NCI-H1048 (cell line): ENCODE results near the gene FOXP1.

ENCODE experiments used
- DNase-seq: peaks from one replicate; lab custom pipeline; 2025; lab: John Stamatoyannopoulos, UW

The FOXP1 gene

DNA sequence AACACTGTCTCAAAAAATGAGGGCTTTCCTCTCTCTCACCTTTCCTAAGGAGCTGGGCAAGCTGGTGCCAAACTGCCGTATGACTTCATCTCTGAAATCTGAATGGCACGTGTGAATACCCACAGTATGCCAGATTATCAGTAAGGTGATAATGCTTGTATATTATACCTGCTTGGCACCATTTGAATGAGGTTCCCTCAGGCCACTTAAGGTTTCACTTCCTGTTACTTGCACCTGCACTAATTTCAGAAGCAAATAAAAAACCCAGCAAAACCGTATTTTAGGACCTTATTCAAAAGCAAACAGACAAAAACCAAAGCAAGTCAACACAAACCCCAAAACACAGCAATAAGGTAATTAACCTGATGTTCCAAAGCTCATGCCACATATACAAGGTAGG lies 19.7 kb downstream of the FOXP1 start:
- DNase-seq, result no peak

DNA sequence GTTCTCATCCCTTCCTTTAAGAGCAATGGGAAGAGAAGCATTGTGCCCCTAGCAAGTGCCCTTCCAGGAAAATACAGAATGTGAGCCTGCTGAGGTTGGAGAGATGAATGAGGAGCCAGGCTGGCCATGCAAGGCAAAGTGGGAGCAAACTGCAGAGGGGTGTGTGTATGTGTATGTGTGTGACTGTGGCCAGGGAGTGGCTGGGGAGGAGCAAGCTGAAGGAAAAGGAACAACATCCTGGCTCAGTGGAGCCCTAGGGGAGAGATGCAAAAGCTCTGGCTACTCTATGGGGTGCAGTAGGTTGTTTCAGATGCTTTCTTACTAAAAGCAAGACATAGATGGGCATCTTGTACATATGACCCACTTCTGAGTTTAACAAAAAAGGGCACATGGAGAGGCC lies 20.6 kb downstream of the FOXP1 start:
- DNase-seq, result no peak

DNA sequence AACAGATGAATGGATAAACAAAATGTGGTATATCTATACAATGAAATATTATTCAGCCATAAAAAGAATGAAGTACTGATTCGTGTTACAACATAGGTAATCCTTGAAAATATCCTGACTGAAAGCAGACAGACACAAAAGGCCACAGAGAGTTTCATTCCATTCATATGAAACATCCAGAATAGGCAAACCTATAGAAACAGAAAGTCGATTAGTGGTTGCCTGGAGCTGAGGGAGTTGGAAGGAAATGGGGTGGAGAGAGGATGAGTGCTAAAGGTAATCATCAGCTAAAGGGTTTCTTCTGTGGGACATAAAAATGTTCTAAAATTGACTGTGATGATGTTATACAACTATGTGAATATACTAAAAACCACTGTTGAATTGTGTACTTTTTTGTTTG lies 22.9 kb downstream of the FOXP1 start:
- DNase-seq, result no peak

DNA sequence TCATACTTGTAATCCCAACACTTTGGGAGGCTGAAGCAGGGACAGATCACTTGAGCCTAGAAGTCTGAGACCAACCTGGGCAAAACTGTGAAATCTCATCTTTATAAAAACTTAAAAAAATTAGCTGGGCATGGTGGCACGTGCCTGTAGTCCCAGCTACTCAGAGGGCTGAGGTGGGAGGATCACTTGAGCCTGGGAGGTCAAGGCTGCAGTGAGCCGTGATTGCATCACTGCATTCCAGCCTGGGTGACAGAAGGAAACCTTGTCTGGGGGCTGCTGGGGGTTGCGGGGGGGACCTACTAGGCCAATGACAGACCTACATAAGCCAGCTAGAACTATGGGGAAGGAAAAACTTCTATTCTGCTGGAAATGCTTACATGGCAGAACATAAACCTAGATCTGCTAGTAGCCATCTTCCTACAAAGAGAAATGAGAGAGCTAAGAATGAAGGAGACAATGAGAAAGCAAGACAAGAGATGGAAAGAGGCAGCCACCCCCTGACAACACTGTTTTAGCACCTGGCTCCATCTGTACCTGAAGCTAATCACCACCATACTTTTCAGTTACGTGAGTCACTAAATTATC lies 23.9 kb downstream of the FOXP1 start:
- DNase-seq, result no peak

DNA sequence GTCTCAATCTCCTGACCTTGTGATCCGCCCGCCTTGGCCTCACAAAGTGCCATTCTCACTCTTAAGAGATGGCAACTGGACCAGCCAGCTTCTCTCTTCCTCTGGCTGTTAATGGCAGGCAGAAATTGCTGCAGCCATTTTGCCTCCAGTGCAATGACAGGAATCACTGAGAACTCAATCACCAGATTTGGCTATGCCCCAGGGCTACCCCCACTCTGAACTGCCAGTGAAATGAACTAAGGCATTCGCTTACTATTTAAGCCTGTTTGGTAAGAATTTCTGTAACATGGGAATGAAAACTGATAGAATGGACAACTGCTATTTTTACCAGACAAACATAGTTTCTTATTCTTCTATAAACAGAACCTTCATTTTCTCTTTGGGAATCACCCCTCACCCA lies 24.5 kb downstream of the FOXP1 start:
- DNase-seq, result no peak

DNA sequence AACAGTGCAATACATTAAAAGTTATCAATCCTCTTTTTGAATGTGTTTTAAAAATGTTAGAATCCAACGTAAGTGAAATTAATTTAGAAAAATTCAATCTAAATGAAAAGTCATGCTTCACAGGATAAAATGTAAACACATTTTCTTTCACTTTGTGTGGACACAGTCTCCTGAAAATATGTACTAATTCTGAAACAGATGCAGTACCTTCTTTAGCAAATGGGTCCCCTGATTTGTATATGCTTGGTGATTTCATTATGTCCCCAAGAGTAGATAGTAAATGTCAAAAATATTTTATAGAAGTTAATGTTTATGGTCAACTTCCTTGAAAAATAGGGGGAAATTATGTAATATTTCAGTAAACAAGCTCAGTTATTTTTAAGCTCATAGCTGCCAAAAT lies 28.9 kb downstream of the FOXP1 start:
- no peak for DNase-seq

DNA sequence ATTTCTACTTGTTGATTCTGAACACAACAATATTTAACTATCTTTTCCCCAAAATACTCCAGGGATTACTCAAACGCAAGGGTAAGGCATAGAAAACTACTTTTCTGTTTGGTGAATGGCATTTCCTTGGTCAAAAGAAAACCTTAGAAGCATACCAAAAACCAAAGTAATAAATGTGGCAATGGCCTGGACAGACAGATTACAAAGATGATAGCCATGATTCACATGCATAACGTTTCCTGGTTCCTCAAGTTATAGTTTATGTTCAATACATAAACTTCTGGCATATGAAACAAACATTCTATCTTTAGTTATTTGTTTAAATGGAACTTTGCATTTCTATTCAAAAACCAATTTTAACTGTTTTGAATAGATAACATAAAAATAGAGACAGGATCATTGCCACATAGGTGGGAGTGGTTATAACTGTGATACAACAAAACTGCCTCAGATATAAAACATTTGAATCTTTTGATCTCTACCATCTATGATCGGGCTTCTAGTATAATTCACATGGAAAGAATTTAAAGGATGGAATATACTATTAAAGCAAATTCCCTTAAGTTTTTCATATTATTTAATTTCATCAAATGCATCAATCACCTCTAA lies 32.1 kb downstream of the FOXP1 start:
- DNase-seq, result peak; percentile 59

DNA sequence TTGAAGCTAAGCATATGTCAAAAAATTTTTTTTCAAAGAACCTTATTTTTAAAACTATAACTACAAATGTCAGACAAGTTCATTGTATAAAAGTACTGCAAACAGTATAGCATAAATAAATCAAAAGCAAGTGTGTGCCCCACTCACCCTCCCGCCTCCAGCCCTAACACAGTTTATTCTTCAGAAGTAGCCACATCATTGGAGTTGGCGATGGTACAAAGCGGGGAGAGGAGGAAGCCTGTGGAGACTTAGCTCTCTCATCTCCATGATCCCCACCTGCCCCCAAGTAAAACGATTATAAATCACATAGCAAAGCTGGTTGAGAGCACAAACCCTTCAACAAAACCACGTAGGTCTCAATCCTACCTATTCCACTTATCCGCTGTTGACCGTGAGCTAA lies 33.6 kb downstream of the FOXP1 start:
- DNase-seq, result no peak

DNA sequence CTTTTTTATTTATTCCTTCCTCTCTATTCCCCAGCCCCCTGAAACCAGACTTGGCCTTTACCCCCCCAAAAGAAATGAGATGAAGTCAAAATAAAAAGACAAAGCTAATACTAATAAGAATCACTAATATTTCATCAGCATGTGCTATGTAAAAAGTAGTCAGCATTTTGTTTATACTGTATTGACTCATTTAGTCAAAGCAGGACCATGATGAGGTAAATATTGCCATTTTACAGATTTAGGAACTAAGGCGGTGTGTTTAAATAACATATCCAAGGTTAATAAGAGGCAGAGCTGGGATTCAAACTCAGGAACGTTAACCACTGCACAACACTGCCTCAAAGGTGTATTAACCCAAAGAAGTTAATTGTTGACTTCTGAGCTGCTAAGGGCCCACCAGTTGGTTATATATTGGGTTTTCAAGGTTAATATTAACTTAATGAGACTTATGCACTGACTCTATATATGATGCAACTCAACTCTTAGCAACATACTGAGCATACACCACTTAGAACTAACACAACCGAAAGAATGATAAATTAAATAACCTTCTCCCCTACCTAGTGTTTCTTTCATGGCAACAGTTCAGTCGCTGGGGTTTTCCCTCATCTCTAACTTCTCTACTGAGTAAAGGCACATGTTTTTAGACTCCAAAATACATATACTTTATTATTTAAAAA lies 34.7 kb downstream of the FOXP1 start:
- DNase-seq, result no peak

DNA sequence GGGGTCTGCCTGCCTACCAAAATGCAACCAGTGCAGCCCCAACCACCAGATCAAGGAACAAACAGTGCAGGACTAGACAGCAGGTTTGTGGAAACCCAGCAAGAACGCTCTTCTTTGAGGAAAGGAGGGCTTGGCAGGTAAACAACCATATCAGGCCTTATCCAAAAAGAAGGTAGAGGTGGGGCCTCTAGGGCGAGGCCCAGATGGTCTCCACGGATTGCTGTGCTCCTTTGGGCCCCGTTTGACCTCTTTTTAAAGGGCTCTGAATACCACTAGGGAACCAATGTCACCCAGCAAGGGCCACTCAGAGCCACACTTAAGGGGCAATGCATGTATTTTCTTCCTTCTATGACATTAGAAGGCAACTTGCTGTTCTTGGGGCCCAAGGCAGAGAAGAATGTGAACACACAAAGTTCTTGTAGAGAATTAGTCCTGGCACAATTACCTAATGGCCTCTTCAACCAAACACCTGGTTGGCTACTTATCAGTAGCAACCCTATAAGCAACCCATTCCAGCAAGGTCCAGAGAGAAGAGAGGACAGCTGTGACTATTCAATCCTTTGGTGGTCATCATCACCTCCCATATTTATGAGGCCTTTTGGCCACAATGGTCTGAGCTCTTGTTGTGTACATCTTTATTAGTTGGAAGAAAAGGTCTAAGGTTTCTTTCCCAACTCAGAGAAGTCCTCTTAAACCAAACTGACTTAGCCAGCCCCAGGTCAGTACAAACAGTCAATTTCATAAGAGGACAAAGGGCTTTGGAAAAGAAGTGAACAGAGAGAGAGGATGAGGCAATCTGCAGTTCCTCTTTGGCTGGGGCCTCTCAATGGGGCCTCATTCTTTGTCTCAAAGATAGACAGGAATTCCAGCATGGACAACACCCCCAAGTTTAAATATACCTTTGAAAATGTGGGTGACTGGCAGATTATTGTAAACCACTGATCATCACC lies 36.0 kb downstream of the FOXP1 start:
- no peak for DNase-seq

DNA sequence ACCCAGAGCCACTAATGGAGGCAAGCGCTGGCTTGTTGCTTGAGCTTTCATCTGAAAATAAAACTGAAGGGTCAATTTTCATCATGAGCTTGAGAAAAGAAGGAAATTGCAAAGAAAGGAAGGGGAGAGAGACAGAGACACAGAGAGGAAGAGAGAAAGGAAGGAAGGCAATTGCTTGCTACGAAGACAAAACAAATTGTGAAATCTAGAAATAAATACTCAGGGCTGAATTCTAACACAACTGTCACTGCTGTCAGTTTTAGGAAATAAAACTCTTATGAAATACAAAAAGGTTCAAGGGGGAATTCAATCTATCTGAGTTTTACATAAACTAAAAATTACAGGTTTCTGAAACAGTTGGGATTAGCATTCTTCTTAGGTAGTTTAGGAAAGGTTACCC lies 36.7 kb downstream of the FOXP1 start:
- no peak for DNase-seq

DNA sequence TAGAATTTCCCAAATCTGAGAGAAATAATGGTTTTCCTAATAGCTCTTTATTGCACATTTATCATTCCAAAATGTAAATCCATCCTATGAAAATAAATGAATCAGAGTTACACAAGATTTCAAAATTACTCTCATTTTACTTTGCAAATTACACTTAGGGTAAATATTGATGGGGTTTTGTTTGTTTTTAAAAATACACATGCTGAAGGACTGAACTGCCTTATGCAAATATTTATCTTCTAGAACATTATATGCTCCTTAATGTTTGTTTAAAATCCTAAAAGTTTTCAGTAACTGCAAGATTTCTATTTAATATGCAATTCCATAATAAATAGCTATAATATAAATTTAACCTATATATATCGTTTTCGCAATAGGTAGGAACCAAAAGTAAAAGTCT lies 38.2 kb downstream of the FOXP1 start:
- no peak for DNase-seq

DNA sequence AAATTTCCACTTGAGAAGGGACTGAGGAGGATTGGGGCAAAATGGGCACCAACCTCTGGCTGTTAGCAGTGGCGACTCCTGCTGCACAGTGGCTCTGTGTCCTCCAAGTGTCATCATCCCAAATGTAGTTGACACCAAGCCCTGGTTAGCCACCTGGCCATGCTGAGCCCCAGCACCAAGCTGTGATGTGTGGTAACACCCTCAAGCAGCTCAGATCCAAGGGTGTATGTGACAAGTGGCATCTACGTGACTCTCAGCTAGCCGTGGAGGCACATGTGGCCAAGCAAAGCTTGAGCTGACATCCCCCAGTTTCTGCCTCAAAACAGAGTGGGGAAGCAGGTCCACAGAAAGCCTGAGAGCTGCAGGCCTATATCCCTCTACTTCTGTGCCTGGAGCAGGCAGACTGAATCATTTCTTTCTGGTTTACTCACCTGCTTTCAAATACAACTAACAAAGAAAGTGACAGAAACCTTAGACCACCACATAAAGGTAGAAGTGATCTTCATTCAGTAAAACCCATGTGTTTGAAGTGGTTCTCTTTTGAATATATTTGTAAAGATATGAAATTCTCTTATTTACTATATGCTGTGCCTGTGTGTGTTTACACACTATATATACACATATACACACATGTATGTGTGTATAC lies 40.0 kb downstream of the FOXP1 start:
- no peak for DNase-seq

DNA sequence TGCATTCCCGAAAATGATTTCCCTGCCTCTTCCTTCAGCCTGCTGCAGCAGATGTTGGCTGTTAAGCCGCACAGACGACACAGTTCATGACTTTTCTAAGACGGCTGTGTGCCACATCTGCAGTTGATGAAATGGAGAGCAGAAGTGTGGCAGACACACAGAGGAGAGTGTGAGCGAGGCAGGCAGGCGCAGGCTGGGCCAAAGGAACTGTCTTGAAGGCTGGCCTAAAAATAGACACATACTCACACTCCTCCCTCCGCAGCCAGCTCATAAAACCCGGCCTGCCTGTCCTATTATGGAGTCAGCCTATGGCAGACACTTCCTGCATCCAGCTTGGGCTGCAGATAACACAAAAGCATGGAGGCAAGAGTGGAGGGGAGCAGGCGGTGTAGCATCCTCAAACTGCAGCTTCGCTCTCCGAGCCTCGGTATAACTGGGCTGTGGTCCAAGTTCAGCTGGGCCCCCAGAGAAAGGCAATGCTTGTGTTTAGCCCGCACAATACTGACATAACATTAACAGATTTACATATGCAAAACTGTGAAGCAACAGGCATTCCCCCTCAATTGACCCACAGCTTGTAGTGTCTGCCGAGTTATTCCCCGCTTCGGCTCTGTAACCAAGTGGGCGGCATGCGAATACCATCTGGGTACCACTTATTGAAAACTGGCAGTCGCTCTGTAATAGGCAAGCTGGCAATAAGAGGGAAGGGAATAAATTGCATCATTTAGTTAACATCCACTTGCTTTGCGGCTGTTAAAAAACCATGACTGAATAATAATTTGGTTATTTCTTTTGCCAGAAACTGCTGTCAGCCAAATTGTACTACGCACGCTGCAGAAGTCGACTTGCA lies 40.8 kb downstream of the FOXP1 start:
- peak; percentile 47 for DNase-seq

DNA sequence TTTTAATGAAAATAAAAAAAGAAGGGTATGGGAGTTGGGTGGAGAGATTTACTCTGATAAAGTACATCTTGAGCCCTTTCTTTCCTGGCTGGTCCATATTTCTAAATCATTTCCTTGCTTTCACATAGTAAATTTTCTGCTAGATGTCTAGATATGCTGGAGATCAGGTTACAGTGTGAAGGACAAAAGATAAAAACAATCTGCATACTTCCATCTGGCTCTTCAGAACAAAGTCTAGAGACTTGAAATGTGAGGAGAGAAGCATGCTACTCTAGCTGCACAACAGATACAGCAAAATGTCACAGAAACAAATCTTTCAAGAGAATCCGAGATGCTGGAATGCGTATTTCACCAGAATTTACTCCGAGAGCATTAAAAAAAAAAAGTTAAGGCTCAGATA lies 42.2 kb downstream of the FOXP1 start:
- no peak for DNase-seq

DNA sequence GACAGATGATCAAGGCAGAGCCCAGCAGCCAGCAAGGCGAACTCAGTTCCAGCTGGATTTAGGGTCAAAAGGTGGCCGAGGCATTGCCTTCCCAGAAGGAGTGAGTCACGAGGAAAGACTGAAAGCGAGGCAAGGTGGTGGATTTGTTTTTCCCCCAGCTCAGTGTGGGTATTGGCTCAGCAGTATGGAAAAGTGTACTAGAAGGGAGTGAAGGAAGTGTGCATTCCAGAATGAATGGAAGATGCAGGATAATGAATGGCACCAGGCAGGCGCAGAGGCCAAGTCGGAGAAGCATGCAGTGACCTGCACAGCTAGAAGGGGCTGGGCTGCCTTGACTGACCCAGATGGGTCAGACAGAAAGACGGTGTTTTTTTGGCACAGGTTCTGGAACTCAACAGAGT lies 46.3 kb downstream of the FOXP1 start:
- no peak for DNase-seq

DNA sequence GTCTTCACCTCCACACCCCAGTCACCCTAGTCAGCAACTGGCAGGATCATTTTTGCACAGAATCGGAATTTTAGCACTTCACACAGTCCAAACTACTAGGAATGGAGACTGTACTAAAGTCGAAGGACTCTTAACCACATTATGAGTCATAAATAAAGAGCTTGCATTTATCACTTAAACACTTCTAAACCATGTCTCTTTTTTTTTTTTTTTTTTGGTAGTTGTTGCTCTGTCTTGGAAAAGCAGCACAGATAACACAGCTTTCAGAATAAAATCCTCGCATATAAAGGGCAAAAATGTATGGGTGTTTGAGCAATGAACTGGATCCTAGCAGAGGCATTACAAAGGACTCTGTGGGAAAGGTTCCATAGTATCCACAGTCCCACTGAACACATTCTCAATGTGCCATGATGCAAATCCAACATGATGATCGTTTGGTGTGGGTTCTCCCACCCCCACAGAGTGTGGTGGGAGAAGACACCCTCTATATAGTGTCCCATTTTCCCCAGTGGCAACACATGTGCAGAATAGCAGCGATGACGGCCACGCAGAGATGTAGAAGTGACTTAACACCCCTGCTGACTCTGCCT lies 47.1 kb downstream of the FOXP1 start:
- DNase-seq, result no peak

DNA sequence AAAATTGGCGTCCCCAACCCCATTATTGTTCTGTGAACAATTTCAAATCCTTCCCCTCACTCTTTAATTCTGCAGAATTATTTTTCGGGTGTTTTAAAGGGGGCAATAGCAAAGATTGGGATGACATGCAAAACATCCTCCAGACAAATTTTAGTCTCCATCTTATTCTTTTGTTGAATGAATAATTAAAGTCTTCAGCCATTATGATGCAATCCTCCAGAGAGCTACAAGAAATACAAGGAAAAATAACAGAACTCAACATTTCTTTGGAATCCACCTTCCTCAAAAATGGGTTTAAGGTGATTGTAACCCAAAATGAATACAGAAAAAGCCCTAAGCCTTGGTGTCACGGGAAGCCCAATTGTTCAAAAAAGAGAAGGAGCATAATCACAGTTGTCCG lies 49.9 kb downstream of the FOXP1 start:
- no peak for DNase-seq

DNA sequence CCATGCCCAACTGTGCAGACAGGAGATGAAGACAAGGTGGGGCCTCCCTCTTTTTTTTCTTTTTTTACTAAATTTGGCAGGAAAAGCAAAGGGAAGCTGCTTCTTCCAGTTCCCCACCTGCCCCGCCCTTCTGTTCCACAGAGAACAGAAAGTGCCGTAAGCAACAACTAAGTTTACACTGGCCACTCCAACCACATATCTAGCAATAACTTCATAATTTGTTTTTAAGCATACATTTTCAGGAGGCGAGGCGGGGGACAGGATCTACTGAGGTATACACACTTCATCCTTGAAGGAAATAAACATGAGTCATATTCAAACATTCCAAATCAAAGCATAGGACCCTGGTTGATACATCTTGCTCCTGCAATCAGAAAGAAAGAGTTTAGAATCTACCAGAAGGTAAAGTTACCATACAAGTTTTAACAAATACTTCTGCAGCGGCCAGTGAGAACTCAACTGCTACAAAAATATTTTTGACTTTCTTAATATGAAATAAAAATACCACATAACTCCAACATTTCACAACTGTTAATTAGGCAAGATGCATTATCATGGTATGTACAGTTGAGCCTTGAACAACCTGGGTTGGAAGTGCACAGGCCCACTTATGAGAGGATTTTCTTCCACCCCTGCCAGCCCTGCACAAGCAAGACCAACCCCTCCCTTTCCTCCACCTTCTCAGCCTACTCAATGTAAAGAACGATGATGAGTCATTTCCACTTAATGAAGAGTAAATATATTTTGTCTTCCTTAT lies 50.7 kb downstream of the FOXP1 start:
- no peak for DNase-seq

DNA sequence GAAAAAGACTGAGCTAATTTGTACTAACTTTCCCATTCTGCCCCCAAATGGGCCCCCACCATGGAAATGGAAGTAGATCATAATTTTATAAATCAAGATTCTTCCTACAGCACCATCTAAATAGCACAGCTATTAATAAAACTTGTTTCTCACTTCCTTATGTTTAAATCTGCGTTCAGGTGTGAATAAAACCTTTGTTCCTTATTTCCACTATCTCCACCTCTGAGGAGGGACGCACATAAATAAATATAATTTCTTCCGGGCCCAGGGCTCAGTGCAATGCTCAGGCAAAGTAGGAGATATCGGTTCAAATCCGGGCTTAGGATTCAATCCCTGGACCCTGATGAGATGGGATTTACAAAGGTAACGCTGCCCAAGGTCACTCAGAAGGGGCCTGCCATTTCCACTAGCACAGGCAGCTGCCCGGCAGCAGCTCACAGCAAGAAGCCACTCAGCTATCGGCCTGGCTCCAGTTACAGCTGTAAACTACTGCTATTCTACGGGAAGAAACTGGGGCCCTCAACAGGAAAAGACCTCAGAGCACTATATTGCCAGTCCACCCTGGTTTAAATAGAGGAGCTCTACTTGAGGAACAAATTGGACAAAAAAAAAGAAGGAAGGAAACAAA lies 52.5 kb downstream of the FOXP1 start:
- DNase-seq, result no peak
